ENCODE measurements around the gene F13A1.

Gene F13A1

GRCh38 chr6:6176586-6177228, 143.8 kb downstream of the F13A1 start:
- H3K9ac ChIP-seq (ENCODE audit: low read depth in 1 of 2, low read length in 2 of 2) = no peak overlapping the region
- H3K36me3 ChIP-seq (ENCODE audit: control insufficient read depth in 2 of 2, insufficient read depth in 2 of 2, low read length in 2 of 2) = no peaks in the 10 kb centered on the region
- H3K4me3 ChIP-seq (ENCODE audit: low read length in 2 of 2) = no peak overlapping the region
- peaks cover 2% of the 10 kb centered on the region in 2 donors for H3K27me3 ChIP-seq (ENCODE audit: control insufficient read depth in 2 of 2, insufficient read depth in 2 of 2, low read length in 2 of 2)
- no peaks in the 10 kb centered on the region for H3K9me3 ChIP-seq (ENCODE audit: control insufficient read depth in 2 of 2, low read length in 2 of 2)
- H3K4me1 ChIP-seq (ENCODE audit: control insufficient read depth in 2 of 2, insufficient read depth in 2 of 2, low read length in 2 of 2) = no peaks in the 10 kb centered on the region
- H3K27ac ChIP-seq (ENCODE audit: low read depth in 2 of 2, low read length in 2 of 2) = no peak overlapping the region

DNA sequence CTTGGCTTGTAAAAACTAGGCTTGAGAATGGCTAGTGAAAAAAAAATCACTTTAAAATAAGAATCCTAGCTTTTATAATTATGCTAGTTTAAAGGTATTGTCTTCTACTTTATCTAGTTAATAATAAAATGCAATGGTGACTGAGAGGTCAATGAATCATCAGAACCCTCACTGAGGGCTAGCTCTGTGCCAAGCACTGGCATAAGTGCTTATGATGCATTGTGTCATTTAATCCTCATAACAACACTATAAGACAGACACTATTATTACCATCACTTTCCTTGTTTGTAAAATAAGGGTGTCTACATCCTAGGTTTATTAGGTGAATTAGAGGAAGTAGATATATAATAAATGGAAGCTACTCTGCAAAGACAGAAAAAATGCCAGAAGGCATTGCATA, 144.3 kb downstream of the F13A1 start:
- Histone ChIP-seq H3K27ac (ENCODE audit: low read depth in 2 of 2, low read length in 2 of 2) (no peak overlapping the region), H3K36me3 (ENCODE audit: control insufficient read depth in 2 of 2, insufficient read depth in 2 of 2, low read length in 2 of 2) (no peaks in the 10 kb centered on the region), H3K9ac (ENCODE audit: low read depth in 1 of 2, low read length in 2 of 2) (no peak overlapping the region), H3K4me1 (ENCODE audit: control insufficient read depth in 2 of 2, insufficient read depth in 2 of 2, low read length in 2 of 2) (no peaks in the 10 kb centered on the region), H3K27me3 (ENCODE audit: control insufficient read depth in 2 of 2, insufficient read depth in 2 of 2, low read length in 2 of 2) (peaks cover 2% of the 10 kb centered on the region in 2 donors), H3K4me3 (ENCODE audit: low read length in 2 of 2) (no peak overlapping the region), H3K9me3 (ENCODE audit: control insufficient read depth in 2 of 2, low read length in 2 of 2) (no peaks in the 10 kb centered on the region)

DNA sequence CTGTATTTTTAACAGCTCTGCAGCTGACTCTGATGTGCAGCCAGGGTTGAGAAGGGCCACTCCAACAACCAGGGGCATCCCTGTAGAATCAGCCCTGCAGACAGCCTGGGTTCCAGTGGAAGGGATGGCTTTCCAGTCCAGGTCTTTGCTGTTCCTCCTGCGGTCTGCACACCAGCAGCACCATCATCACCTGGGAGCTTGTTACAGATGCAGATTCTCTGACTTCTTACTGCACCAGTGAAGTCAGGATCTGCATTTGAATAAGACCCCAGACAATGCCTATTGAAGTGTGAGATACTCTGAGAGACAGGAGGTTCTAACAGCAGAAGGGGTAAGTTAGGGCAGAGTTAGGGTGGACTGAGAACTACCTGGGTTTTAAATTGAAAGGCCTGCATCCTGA, 151.3 kb downstream of the F13A1 start:
- H3K4me1 ChIP-seq (ENCODE audit: control insufficient read depth in 2 of 2, insufficient read depth in 2 of 2, low read length in 2 of 2) = no peaks in the 10 kb centered on the region
- no peaks in the 10 kb centered on the region for H3K27me3 ChIP-seq (ENCODE audit: control insufficient read depth in 2 of 2, insufficient read depth in 2 of 2, low read length in 2 of 2)
- no peaks in the 10 kb centered on the region for H3K36me3 ChIP-seq (ENCODE audit: control insufficient read depth in 2 of 2, insufficient read depth in 2 of 2, low read length in 2 of 2)
- no peak overlapping the region for H3K4me3 ChIP-seq (ENCODE audit: low read length in 2 of 2)
- H3K9me3 ChIP-seq (ENCODE audit: control insufficient read depth in 2 of 2, low read length in 2 of 2) = no peaks in the 10 kb centered on the region
- H3K27ac ChIP-seq (ENCODE audit: low read depth in 2 of 2, low read length in 2 of 2) = no peak overlapping the region
- H3K9ac ChIP-seq (ENCODE audit: low read depth in 1 of 2, low read length in 2 of 2) = no peak overlapping the region

- Histone ChIP-seq H3K9me3 (ENCODE audit: control insufficient read depth in 2 of 2, low read length in 2 of 2) (no peaks in the 10 kb centered on the region), H3K4me1 (ENCODE audit: control insufficient read depth in 2 of 2, insufficient read depth in 2 of 2, low read length in 2 of 2) (no peaks in the 10 kb centered on the region), H3K4me3 (ENCODE audit: low read length in 2 of 2) (no peak overlapping the region), H3K9ac (ENCODE audit: low read depth in 1 of 2, low read length in 2 of 2) (no peak overlapping the region), H3K27ac (ENCODE audit: low read depth in 2 of 2, low read length in 2 of 2) (no peak overlapping the region), H3K27me3 (ENCODE audit: control insufficient read depth in 2 of 2, insufficient read depth in 2 of 2, low read length in 2 of 2) (no peaks in the 10 kb centered on the region), H3K36me3 (ENCODE audit: control insufficient read depth in 2 of 2, insufficient read depth in 2 of 2, low read length in 2 of 2) (no peaks in the 10 kb centered on the region)
Observed at GRCh38 chr6:6166064-6166463, 154.4 kb downstream of the F13A1 start.

GRCh38 chr6:6164367-6164766, 156.1 kb downstream of the F13A1 start:
- H3K4me1 ChIP-seq (ENCODE audit: control insufficient read depth in 2 of 2, insufficient read depth in 2 of 2, low read length in 2 of 2) = no peaks in the 10 kb centered on the region
- H3K36me3 ChIP-seq (ENCODE audit: control insufficient read depth in 2 of 2, insufficient read depth in 2 of 2, low read length in 2 of 2) = no peaks in the 10 kb centered on the region
- no peak overlapping the region for H3K27ac ChIP-seq (ENCODE audit: low read depth in 2 of 2, low read length in 2 of 2)
- no peak overlapping the region for H3K9ac ChIP-seq (ENCODE audit: low read depth in 1 of 2, low read length in 2 of 2)
- no peaks in the 10 kb centered on the region for H3K27me3 ChIP-seq (ENCODE audit: control insufficient read depth in 2 of 2, insufficient read depth in 2 of 2, low read length in 2 of 2)
- no peaks in the 10 kb centered on the region for H3K9me3 ChIP-seq (ENCODE audit: control insufficient read depth in 2 of 2, low read length in 2 of 2)
- H3K4me3 ChIP-seq (ENCODE audit: low read length in 2 of 2) = no peak overlapping the region

- Histone ChIP-seq H3K27me3 (ENCODE audit: control insufficient read depth in 2 of 2, insufficient read depth in 2 of 2, low read length in 2 of 2) (peaks cover 0 to 3% of the 10 kb centered on the region in 2 donors), H3K4me1 (ENCODE audit: control insufficient read depth in 2 of 2, insufficient read depth in 2 of 2, low read length in 2 of 2) (no peaks in the 10 kb centered on the region), H3K9ac (ENCODE audit: low read depth in 1 of 2, low read length in 2 of 2) (no peak overlapping the region), H3K36me3 (ENCODE audit: control insufficient read depth in 2 of 2, insufficient read depth in 2 of 2, low read length in 2 of 2) (no peaks in the 10 kb centered on the region), H3K4me3 (ENCODE audit: low read length in 2 of 2) (no peak overlapping the region), H3K27ac (ENCODE audit: low read depth in 2 of 2, low read length in 2 of 2) (no peak overlapping the region), H3K9me3 (ENCODE audit: control insufficient read depth in 2 of 2, low read length in 2 of 2) (no peaks in the 10 kb centered on the region)
Observed at GRCh38 chr6:6154335-6154734, 166.1 kb downstream of the F13A1 start.

- H3K27me3 ChIP-seq (ENCODE audit: control insufficient read depth in 2 of 2, insufficient read depth in 2 of 2, low read length in 2 of 2) = peaks cover 0 to 3% of the 10 kb centered on the region in 2 donors
- no peak overlapping the region for H3K27ac ChIP-seq (ENCODE audit: low read depth in 2 of 2, low read length in 2 of 2)
- no peaks in the 10 kb centered on the region for H3K9me3 ChIP-seq (ENCODE audit: control insufficient read depth in 2 of 2, low read length in 2 of 2)
- no peaks in the 10 kb centered on the region for H3K36me3 ChIP-seq (ENCODE audit: control insufficient read depth in 2 of 2, insufficient read depth in 2 of 2, low read length in 2 of 2)
- no peaks in the 10 kb centered on the region for H3K4me1 ChIP-seq (ENCODE audit: control insufficient read depth in 2 of 2, insufficient read depth in 2 of 2, low read length in 2 of 2)
- H3K4me3 ChIP-seq (ENCODE audit: low read length in 2 of 2) = no peak overlapping the region
- no peak overlapping the region for H3K9ac ChIP-seq (ENCODE audit: low read depth in 1 of 2, low read length in 2 of 2)
Observed at GRCh38 chr6:6152060-6152459, 168.4 kb downstream of the F13A1 start.

GRCh38 chr6:6148192-6148815, 172.2 kb downstream of the F13A1 start:
- no peak overlapping the region for H3K9ac ChIP-seq (ENCODE audit: low read depth in 1 of 2, low read length in 2 of 2)
- H3K27ac ChIP-seq (ENCODE audit: low read depth in 2 of 2, low read length in 2 of 2) = no peak overlapping the region
- H3K36me3 ChIP-seq (ENCODE audit: control insufficient read depth in 2 of 2, insufficient read depth in 2 of 2, low read length in 2 of 2) = no peaks in the 10 kb centered on the region
- no peak overlapping the region for H3K4me3 ChIP-seq (ENCODE audit: low read length in 2 of 2)
- no peaks in the 10 kb centered on the region for H3K9me3 ChIP-seq (ENCODE audit: control insufficient read depth in 2 of 2, low read length in 2 of 2)
- no peaks in the 10 kb centered on the region for H3K4me1 ChIP-seq (ENCODE audit: control insufficient read depth in 2 of 2, insufficient read depth in 2 of 2, low read length in 2 of 2)
- peaks cover 0 to 3% of the 10 kb centered on the region in 2 donors for H3K27me3 ChIP-seq (ENCODE audit: control insufficient read depth in 2 of 2, insufficient read depth in 2 of 2, low read length in 2 of 2)

GRCh38 chr6:6131492-6132109, 188.9 kb downstream of the F13A1 start:
- Histone ChIP-seq H3K4me3 (ENCODE audit: low read length in 2 of 2) (no peak overlapping the region), H3K9me3 (ENCODE audit: control insufficient read depth in 2 of 2, low read length in 2 of 2) (no peaks in the 10 kb centered on the region), H3K27ac (ENCODE audit: low read depth in 2 of 2, low read length in 2 of 2) (no peak overlapping the region), H3K27me3 (ENCODE audit: control insufficient read depth in 2 of 2, insufficient read depth in 2 of 2, low read length in 2 of 2) (no peaks in the 10 kb centered on the region), H3K9ac (ENCODE audit: low read depth in 1 of 2, low read length in 2 of 2) (no peak overlapping the region), H3K36me3 (ENCODE audit: control insufficient read depth in 2 of 2, insufficient read depth in 2 of 2, low read length in 2 of 2) (no peaks in the 10 kb centered on the region), H3K4me1 (ENCODE audit: control insufficient read depth in 2 of 2, insufficient read depth in 2 of 2, low read length in 2 of 2) (no peaks in the 10 kb centered on the region)

GRCh38 chr6:6125495-6125894, 195.0 kb downstream of the F13A1 start:
- Histone ChIP-seq H3K27ac (ENCODE audit: low read depth in 2 of 2, low read length in 2 of 2) (no peak overlapping the region), H3K4me3 (ENCODE audit: low read length in 2 of 2) (no peak overlapping the region), H3K36me3 (ENCODE audit: control insufficient read depth in 2 of 2, insufficient read depth in 2 of 2, low read length in 2 of 2) (no peaks in the 10 kb centered on the region), H3K27me3 (ENCODE audit: control insufficient read depth in 2 of 2, insufficient read depth in 2 of 2, low read length in 2 of 2) (peaks cover 0 to 2% of the 10 kb centered on the region in 2 donors), H3K9me3 (ENCODE audit: control insufficient read depth in 2 of 2, low read length in 2 of 2) (no peaks in the 10 kb centered on the region), H3K4me1 (ENCODE audit: control insufficient read depth in 2 of 2, insufficient read depth in 2 of 2, low read length in 2 of 2) (no peaks in the 10 kb centered on the region), H3K9ac (ENCODE audit: low read depth in 1 of 2, low read length in 2 of 2) (no peak overlapping the region)
